ENCODE data around the gene LRWD1.

- TF ChIP-seq POLR2A (IDR thresholded peaks at IDR 0.05), result no peak
- TF ChIP-seq CTCF (IDR thresholded peaks at IDR 0.05), result no peak
These were observed 47.7 kb upstream of the LRWD1 start for GRCh38 chr7:102417105-102417504.

Data from heart left ventricle (tissue), 13 donors.